ENCODE data around the gene NPL. TPM values are rescaled to one million over a fixed set of nuclear protein-coding genes. Genes with fewer than 3 reads are reported as not detected.

The NPL gene
- total RNA-seq, 2 donors from 2014 or later: 2.2 to 6.8 TPM

GRCh38 chr1:182771187-182771984 is 18.2 kb upstream of the NPL start:
- intact Hi-C loops (cut with DNase I): no loop called here
- no peaks in the 10 kb centered on the region for H3K9me3 ChIP-seq
- H3K4me3 ChIP-seq: no peak overlapping the region
- no peaks in the 10 kb centered on the region for H3K27me3 ChIP-seq (replicated peaks; ENCODE audit: insufficient read depth)
- 96% methylated on average over 4 of the region's 4 CpGs for WGBS
- no peaks in the 10 kb centered on the region for H3K4me1 ChIP-seq (replicated peaks)
- H3K27ac ChIP-seq: no peak overlapping the region
- no peak for TF ChIP-seq POLR2AphosphoS5 (IDR thresholded peaks at IDR 0.05)
- TF ChIP-seq POLR2A (IDR thresholded peaks at IDR 0.05): no peak
- TF ChIP-seq CTCF (IDR thresholded peaks at IDR 0.05): no peak
- H3K36me3 ChIP-seq: no peaks in the 10 kb centered on the region
- no peak for DNase-seq (ENCODE audit: low spot score)

GRCh38 chr1:182777386-182777785 is 12.2 kb upstream of the NPL start:
- Histone ChIP-seq H3K27ac (no peak overlapping the region), H3K36me3 (no peaks in the 10 kb centered on the region), H3K4me3 (no peak overlapping the region), H3K9me3 (no peaks in the 10 kb centered on the region), H3K4me1 (replicated peaks) (no peaks in the 10 kb centered on the region), H3K27me3 (replicated peaks; ENCODE audit: insufficient read depth) (no peaks in the 10 kb centered on the region)
- no peak for DNase-seq (ENCODE audit: low spot score)
- intact Hi-C loops (cut with DNase I): no loop called here
- TF ChIP-seq POLR2A (IDR thresholded peaks at IDR 0.05) (no peak), CTCF (IDR thresholded peaks at IDR 0.05) (no peak), POLR2AphosphoS5 (IDR thresholded peaks at IDR 0.05) (no peak)

GRCh38 chr1:182778862-182779261 is 10.7 kb upstream of the NPL start:
- H3K9me3 ChIP-seq: no peaks in the 10 kb centered on the region
- WGBS: 76% methylated on average over 2 of the region's 2 CpGs
- H3K27me3 ChIP-seq (replicated peaks; ENCODE audit: insufficient read depth): no peaks in the 10 kb centered on the region
- no peak for DNase-seq (ENCODE audit: low spot score)
- no peak overlapping the region for H3K27ac ChIP-seq
- no peaks in the 10 kb centered on the region for H3K36me3 ChIP-seq
- H3K4me3 ChIP-seq: no peak overlapping the region
- intact Hi-C loops (cut with DNase I): no loop called here
- no peaks in the 10 kb centered on the region for H3K4me1 ChIP-seq (replicated peaks)
- no peak for TF ChIP-seq POLR2A (IDR thresholded peaks at IDR 0.05)
- TF ChIP-seq POLR2AphosphoS5 (IDR thresholded peaks at IDR 0.05): no peak
- no peak for TF ChIP-seq CTCF (IDR thresholded peaks at IDR 0.05)

- 82% methylated on average over 2 of the region's 2 CpGs for WGBS
- intact Hi-C loops (cut with DNase I): no loop called here
- no peak for TF ChIP-seq POLR2A (IDR thresholded peaks at IDR 0.05)
- TF ChIP-seq POLR2AphosphoS5 (IDR thresholded peaks at IDR 0.05): no peak
- TF ChIP-seq CTCF (IDR thresholded peaks at IDR 0.05): no peak
Measured at GRCh38 chr1:182779530-182779929, 10.0 kb upstream of the NPL start.

More at GRCh38 chr1:182779530-182779929, 10.0 kb upstream of the NPL start:
- Histone ChIP-seq H3K36me3 (no peaks in the 10 kb centered on the region), H3K27ac (no peak overlapping the region), H3K27me3 (replicated peaks; ENCODE audit: insufficient read depth) (no peaks in the 10 kb centered on the region), H3K9me3 (no peaks in the 10 kb centered on the region), H3K4me1 (replicated peaks) (no peaks in the 10 kb centered on the region), H3K4me3 (no peak overlapping the region)
- no peak for DNase-seq (ENCODE audit: low spot score)
